ENCODE measurements around the gene CAMK2N1.

CAMK2N1 gene

DNA sequence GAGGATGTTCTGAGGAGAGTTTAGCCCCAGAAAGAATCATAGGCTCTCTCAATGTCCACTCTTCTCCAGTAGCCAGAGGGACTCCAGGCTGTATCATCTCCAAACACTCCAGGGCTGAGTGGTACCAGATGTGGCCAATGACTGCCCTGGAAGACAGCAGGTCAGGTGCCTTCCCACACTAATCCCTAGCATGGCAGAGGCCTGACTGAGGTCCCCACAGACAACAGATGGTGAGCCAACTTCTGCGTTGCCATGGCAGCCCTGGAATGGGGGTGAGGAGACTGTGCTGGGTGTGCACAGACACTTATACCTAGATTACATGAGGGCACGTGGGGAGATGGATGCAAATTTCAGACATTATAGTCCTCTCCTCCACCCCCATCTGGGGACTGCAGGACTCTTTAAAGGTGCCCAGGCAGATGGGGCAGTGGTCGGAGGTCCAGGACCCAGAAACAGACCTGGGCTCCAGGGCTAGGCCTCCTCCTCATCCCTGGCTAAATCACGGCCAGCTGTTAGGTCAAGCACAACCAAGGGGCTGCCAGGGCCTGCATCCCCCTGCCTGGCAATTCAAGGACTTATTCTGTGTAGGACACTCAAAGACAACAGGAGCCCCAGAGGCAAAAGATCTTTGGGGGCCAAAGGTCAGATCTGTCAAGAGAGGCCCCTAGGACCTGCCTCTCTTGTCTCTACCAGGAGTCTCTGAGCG, 42.9 kb downstream of the CAMK2N1 start:
- DNase-seq, result no peak

DNA sequence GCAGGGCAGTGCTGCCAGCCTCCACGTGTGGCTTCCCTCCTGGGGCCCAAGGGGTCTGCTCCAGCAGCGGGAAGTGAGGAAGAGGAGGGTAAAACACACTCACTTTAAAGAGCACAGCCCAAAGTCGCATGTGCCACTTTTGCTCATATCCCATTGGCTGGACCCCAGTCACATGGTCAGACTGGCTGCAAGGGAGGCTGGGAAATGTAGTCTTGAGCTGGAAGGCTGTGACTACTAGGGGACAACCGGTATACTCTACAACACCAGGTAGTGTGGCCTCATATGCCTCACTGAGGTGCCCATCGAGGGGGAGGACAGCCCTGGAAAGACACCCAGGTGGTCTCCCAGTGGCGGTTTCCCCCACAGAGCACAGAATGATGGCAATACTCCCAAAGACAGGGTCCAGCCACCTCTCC, 45.2 kb downstream of the CAMK2N1 start:
- DNase-seq, result no peak

DNA sequence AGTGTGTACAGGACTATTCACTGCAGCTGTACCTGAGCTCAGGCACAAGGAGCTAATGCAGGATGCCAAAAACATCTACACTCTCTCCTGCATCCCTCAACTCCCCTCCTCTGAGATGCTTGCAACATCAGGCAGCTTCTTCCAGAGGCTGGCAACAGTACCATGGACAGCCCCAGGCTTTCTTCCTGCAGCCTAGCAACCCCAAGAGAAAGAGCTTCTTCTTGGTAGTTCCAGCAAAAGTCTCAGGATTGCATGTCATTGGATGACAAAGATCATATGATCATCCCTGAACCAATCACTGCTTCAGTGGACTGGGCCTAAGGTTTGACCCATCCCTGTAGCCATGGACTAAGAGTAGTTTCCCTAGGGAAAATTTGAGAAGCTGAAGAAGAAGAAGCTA, 46.7 kb downstream of the CAMK2N1 start:
- no peak for DNase-seq

DNA sequence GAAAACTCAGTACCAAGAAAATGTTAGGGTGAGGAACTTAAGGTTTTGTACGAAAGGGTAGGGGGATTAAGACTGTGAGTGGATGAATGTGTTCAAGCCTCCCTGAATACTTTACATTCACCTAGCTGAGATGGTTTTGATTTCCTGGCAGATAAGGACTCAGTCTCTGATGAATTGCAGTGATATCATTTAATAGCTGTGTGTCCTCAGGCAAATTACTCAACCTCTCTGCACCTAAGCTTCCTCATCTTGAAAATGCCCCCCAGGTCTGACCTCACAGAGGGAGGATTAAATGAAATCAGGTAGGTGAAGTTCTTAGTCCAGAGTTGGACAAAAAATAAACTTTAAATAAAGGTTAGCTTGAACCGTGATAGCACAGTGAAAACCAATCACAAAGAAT, 48.4 kb downstream of the CAMK2N1 start:
- DNase-seq, result no peak

DNA sequence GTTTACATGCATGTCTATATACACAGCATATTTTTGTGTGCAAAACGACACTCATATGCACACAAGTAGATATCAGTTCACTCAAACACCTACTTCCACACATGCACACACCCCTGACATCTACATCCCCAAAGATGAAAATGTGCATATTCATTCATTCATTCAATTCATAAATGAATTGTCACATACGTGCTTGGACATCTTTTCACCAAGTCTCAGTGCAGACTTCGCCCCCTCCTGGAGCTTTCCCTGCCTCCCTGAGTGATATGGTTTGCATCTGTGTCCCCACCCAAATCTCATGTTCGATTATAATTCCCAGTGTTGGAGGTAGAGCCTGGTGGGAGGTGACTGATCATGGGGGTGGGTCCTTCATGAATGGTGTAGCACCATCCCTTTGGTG, 53.1 kb downstream of the CAMK2N1 start:
- no peak for DNase-seq
